ENCODE data around the gene SH3YL1.

Gene SH3YL1

DNA sequence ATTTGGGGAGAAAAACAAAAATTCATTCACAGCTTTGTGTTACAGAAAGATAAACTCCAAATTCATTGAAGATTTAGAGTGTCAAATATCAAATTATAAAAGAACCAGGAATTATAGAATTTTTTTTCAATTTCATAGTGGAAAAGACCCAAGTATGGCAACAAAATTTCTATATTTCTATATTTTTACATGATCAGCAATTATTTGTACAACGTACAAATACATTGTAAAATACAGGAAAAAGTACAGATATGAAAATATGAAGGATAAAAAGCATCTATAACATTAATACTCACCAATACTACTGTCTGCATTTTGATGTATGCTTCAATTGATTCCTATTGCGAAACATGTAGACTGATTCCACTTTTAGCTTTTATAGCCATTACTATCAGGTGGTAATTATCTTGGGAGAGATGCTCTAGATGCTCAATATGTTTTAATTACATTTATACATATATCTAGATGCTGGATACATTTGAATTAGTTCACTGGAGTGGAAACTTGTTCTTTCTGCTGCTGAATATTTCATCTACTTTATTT, 4.0 kb downstream of the SH3YL1 start:
- TF ChIP-seq, protein P1, sequence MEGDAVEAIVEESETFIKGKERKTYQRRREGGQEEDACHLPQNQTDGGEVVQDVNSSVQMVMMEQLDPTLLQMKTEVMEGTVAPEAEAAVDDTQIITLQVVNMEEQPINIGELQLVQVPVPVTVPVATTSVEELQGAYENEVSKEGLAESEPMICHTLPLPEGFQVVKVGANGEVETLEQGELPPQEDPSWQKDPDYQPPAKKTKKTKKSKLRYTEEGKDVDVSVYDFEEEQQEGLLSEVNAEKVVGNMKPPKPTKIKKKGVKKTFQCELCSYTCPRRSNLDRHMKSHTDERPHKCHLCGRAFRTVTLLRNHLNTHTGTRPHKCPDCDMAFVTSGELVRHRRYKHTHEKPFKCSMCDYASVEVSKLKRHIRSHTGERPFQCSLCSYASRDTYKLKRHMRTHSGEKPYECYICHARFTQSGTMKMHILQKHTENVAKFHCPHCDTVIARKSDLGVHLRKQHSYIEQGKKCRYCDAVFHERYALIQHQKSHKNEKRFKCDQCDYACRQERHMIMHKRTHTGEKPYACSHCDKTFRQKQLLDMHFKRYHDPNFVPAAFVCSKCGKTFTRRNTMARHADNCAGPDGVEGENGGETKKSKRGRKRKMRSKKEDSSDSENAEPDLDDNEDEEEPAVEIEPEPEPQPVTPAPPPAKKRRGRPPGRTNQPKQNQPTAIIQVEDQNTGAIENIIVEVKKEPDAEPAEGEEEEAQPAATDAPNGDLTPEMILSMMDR (IDR thresholded peaks at IDR 0.05), result no peak
- Histone ChIP-seq H3K4me1 (peaks cover 0 to 11% (median 5%) of the 10 kb centered on the region in 4 donors), H3K9me3 (peaks cover 0 to 15% (median 0%) of the 10 kb centered on the region in 3 donors), H3K27me3 (no peaks in the 10 kb centered on the region), H3K27ac (no peak overlapping the region), H3K36me3 (peaks cover 0 to 10% (median 0%) of the 10 kb centered on the region in 3 donors), H3K4me3 (no peak overlapping the region)
- DNase-seq, result no peak
- intact Hi-C loops (cut with DNase I; ENCODE audit: low total_unique reads), result no loop called here

DNA sequence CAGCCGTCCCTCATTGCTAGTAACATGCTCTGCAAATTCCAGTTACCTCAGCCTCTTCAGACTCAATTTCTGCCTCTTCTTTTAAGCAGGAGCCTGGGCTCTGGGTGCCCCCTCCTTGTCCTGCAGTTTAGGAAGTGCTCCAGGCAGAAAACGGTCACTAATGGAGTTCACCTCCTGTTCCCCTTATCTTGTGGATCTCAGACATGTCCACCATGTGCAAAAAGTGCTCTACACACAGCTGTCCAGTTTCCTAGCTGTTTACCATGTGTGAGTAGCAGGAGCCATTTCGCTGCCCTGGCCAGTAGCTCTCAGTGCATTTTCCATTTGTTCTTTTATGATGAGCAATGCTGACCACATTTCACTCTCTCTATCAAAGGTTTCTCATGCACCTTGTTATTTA, 4.9 kb downstream of the SH3YL1 start:
- intact Hi-C loops (cut with DNase I; ENCODE audit: low total_unique reads), result no loop called here
- TF ChIP-seq, protein P1 (IDR thresholded peaks at IDR 0.05), result no peak
- no peak overlapping the region for H3K27ac ChIP-seq
- H3K4me3 ChIP-seq, result no peak overlapping the region
- peaks cover 0 to 8% (median 5%) of the 10 kb centered on the region in 4 donors for H3K4me1 ChIP-seq
- H3K36me3 ChIP-seq, result peaks cover 0 to 10% (median 0%) of the 10 kb centered on the region in 3 donors
- peaks cover 0 to 15% (median 0%) of the 10 kb centered on the region in 3 donors for H3K9me3 ChIP-seq
- H3K27me3 ChIP-seq, result no peaks in the 10 kb centered on the region
- no peak for DNase-seq

DNA sequence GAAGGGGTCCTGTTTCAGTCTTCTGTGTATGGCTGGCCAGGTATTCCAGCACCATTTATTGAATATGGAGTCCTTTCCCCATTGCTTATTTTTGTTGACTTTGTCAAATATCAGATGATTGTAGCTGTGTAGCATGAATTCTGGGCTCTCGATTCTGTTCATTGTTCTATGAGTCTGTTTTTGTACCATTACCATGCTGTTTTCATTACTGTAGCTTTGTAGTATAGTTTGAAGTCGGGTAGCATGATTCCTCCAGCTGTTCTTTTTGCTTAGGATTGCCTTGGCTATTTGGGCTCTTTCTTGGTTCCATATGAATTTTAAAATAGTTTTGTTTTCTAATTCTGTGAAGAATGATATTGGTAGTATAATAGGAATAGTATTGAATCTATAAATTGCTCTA, 6.0 kb downstream of the SH3YL1 start:
- Histone ChIP-seq H3K27ac (no peak overlapping the region), H3K36me3 (peaks cover 0 to 10% (median 0%) of the 10 kb centered on the region in 3 donors), H3K27me3 (no peaks in the 10 kb centered on the region), H3K4me3 (no peak overlapping the region), H3K9me3 (peaks cover 0 to 15% (median 0%) of the 10 kb centered on the region in 3 donors), H3K4me1 (no peaks in the 10 kb centered on the region)
- TF ChIP-seq, protein P1 (IDR thresholded peaks at IDR 0.05), result no peak
- no peak for DNase-seq
- intact Hi-C loops (cut with DNase I; ENCODE audit: low total_unique reads), result no loop called here

- intact Hi-C loops (cut with DNase I; ENCODE audit: low total_unique reads), result no loop called here
- no peak for DNase-seq
- TF ChIP-seq, protein P1 (IDR thresholded peaks at IDR 0.05), result no peak
- Histone ChIP-seq H3K9me3 (peaks cover 0 to 15% (median 0%) of the 10 kb centered on the region in 3 donors), H3K36me3 (peaks cover 0 to 13% (median 0%) of the 10 kb centered on the region in 3 donors), H3K27me3 (no peaks in the 10 kb centered on the region), H3K4me1 (no peaks in the 10 kb centered on the region), H3K27ac (no peak overlapping the region), H3K4me3 (no peak overlapping the region)
Measured at GRCh38 chr2:257429-257828, 6.4 kb downstream of the SH3YL1 start.

- Histone ChIP-seq H3K4me3 (no peak overlapping the region), H3K4me1 (no peaks in the 10 kb centered on the region), H3K27ac (no peak overlapping the region), H3K27me3 (no peaks in the 10 kb centered on the region), H3K36me3 (peaks cover 0 to 26% (median 6%) of the 10 kb centered on the region in 3 donors), H3K9me3 (peaks cover 0 to 15% (median 0%) of the 10 kb centered on the region in 3 donors)
- intact Hi-C loops (cut with DNase I; ENCODE audit: low total_unique reads), result no loop called here
- DNase-seq, result no peak
- TF ChIP-seq, protein P1 (IDR thresholded peaks at IDR 0.05), result no peak
Measured at GRCh38 chr2:256094-256493, 7.7 kb downstream of the SH3YL1 start.

Data from tibial artery (tissue), 4 donors.